GM18517 (cell line): ENCODE results near the gene TFEB.

Source experiments
- ATAC-seq: cut with Tn5 transposase; IDR thresholded peaks from one replicate; pipeline ENCODE4 v1.9.1; 2021; ENCODE audit warnings: mild to moderate bottlenecking, moderate library complexity; ENCODE audit not compliant: unreplicated experiment

TFEB gene

GRCh38 chr6:41677124-41677921 lies 58.1 kb downstream of the TFEB start:
- ATAC-seq = no peak

GRCh38 chr6:41676431-41676830 lies 59.0 kb downstream of the TFEB start:
- ATAC-seq = no peak

- no peak for ATAC-seq
Observed at GRCh38 chr6:41675992-41676391, 59.4 kb downstream of the TFEB start.

GRCh38 chr6:41675176-41675775 lies 60.1 kb downstream of the TFEB start:
- no peak for ATAC-seq

- ATAC-seq = no peak
Observed at GRCh38 chr6:41674231-41675000, 61.0 kb downstream of the TFEB start.

GRCh38 chr6:41673704-41674000 lies 61.8 kb downstream of the TFEB start:
- ATAC-seq = no peak

- no peak for ATAC-seq
Observed at GRCh38 chr6:41672816-41673703, 62.3 kb downstream of the TFEB start.

- no peak for ATAC-seq
Observed at GRCh38 chr6:41672016-41672415, 63.4 kb downstream of the TFEB start.

GRCh38 chr6:41671376-41671775 lies 64.0 kb downstream of the TFEB start:
- ATAC-seq = no peak

GRCh38 chr6:41670703-41671360 lies 64.6 kb downstream of the TFEB start:
- ATAC-seq = no peak

- ATAC-seq = no peak
Observed at GRCh38 chr6:41668968-41669367, 66.4 kb downstream of the TFEB start.

- ATAC-seq = no peak
Observed at GRCh38 chr6:41667195-41667594, 68.2 kb downstream of the TFEB start.

- no peak for ATAC-seq
Observed at GRCh38 chr6:41664271-41664670, 71.1 kb downstream of the TFEB start.

GRCh38 chr6:41663568-41663967 lies 71.8 kb downstream of the TFEB start:
- no peak for ATAC-seq

- ATAC-seq = no peak
Observed at GRCh38 chr6:41659935-41660334, 75.5 kb downstream of the TFEB start.

GRCh38 chr6:41658636-41659035 lies 76.8 kb downstream of the TFEB start:
- ATAC-seq = no peak

- ATAC-seq = no peak
Observed at GRCh38 chr6:41657131-41658094, 78.0 kb downstream of the TFEB start.

GRCh38 chr6:41656002-41656691 lies 79.3 kb downstream of the TFEB start:
- no peak for ATAC-seq

- ATAC-seq = no peak
Observed at GRCh38 chr6:41655646-41656001, 79.8 kb downstream of the TFEB start.
